NCI-H1417 (cell line): Measurements from ENCODE around the gene PPARA.

Experiments
- DNase-seq, 3 experiments: peaks; one replicate each; lab custom pipeline; 2025; lab: John Stamatoyannopoulos, UW

Gene PPARA

GRCh38 chr22:46142548-46143490 is 7.5 kb upstream of the PPARA start:
- DNase-seq = no peak

- no peak for DNase-seq
These were observed 6.7 kb upstream of the PPARA start for GRCh38 chr22:46143491-46144147.

GRCh38 chr22:46145361-46145851 is 4.9 kb upstream of the PPARA start:
- no peak for DNase-seq

- no peak for DNase-seq
These were observed 4.4 kb upstream of the PPARA start for GRCh38 chr22:46145896-46146295.

GRCh38 chr22:46146329-46146728 is 4.0 kb upstream of the PPARA start:
- no peak for DNase-seq

- DNase-seq = peak in 1 of 3 experiments; percentile 16
These were observed 3.3 kb upstream of the PPARA start for GRCh38 chr22:46147061-46147460.

GRCh38 chr22:46147471-46148267 is 2.7 kb upstream of the PPARA start:
- DNase-seq = peak in 1 of 3 experiments; percentile 14

- DNase-seq = peak in 1 of 3 experiments; percentile 2
These were observed 2.0 kb upstream of the PPARA start for GRCh38 chr22:46148336-46148735.

GRCh38 chr22:46148816-46149511 is 1.4 kb upstream of the PPARA start:
- DNase-seq = no peak

GRCh38 chr22:46149512-46150033 is 753 bp upstream of the PPARA start:
- peak in 1 of 3 experiments; percentile 33 for DNase-seq

- peak in 2 of 3 experiments; percentile 16 to 38 for DNase-seq
These were observed 540 bp downstream of the PPARA start for GRCh38 chr22:46150655-46151477.

- DNase-seq = no peak
These were observed 3.6 kb downstream of the PPARA start for GRCh38 chr22:46153930-46154329.

- DNase-seq = no peak
These were observed 5.7 kb downstream of the PPARA start for GRCh38 chr22:46156031-46156430.

- DNase-seq = no peak
These were observed 8.0 kb downstream of the PPARA start for GRCh38 chr22:46158283-46158682.

GRCh38 chr22:46159212-46159611 is 8.9 kb downstream of the PPARA start:
- no peak for DNase-seq

- DNase-seq = no peak
These were observed 9.5 kb downstream of the PPARA start for GRCh38 chr22:46159777-46160176.

- DNase-seq = peak in 2 of 3 experiments; percentile 9 to 53
These were observed 12.0 kb downstream of the PPARA start for GRCh38 chr22:46162285-46162684.

GRCh38 chr22:46162771-46163556 is 12.6 kb downstream of the PPARA start:
- DNase-seq = peak in 1 of 3 experiments; percentile 26

- DNase-seq = no peak
These were observed 13.2 kb downstream of the PPARA start for GRCh38 chr22:46163557-46163888.

GRCh38 chr22:46165977-46166376 is 15.7 kb downstream of the PPARA start:
- DNase-seq = peak in 1 of 3 experiments; percentile 0
